ENCODE results near the gene ERICH4.

Gene ERICH4

DNA sequence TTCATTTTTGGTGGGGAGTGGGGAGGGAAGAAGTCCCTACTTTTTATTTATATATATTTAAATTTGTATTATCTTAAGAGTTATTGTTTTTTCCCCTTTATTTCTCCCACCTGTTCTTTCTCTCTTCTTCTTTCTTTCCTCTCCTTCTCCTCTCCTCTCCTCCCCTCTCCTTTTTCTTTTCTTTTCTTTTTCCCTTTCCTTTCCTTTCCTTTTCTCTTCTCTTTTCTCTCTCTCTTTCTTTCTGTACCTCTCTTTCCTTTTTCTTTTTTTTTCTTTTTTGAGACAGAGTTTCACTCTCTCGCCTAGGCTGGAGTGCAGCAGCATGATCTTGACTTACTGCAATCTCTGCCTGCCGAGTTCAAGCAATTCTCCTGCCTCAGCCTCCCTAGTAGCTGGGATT lies 43.4 kb upstream of the ERICH4 start:
- no peak overlapping the region for H3K27ac ChIP-seq (ENCODE audit: low read depth, low read length, poor library complexity, severe bottlenecking)
- H3K27me3 ChIP-seq (ENCODE audit: insufficient read depth, low read length), result no peaks in the 10 kb centered on the region
- no peaks in the 10 kb centered on the region for H3K9me2 ChIP-seq (ENCODE audit: low read depth, low read length)
- H3K4me3 ChIP-seq (ENCODE audit: low read depth, low read length, poor library complexity, severe bottlenecking), result no peak overlapping the region
- TF ChIP-seq EZH2 (IDR thresholded peaks at IDR 0.05; ENCODE audit: borderline replicate concordance, low read length), result no peak
- no peaks in the 10 kb centered on the region for H3K9me3 ChIP-seq (ENCODE audit: low read length)
- peaks cover 31% of the 10 kb centered on the region for H3K4me1 ChIP-seq (ENCODE audit: insufficient read depth, low read length, severe bottlenecking)
- no peak overlapping the region for H3K4me2 ChIP-seq (ENCODE audit: low read length)
- no peaks in the 10 kb centered on the region for H4K20me1 ChIP-seq (ENCODE audit: insufficient read depth, low read length)
- H3K36me3 ChIP-seq (ENCODE audit: insufficient read depth, low read length), result no peaks in the 10 kb centered on the region
- H2AFZ ChIP-seq (ENCODE audit: low read length), result no peak overlapping the region
- no peaks in the 10 kb centered on the region for H3F3A ChIP-seq (ENCODE audit: insufficient read depth, low read length)
- H3K9ac ChIP-seq (ENCODE audit: low read length), result no peak overlapping the region
- H3K79me2 ChIP-seq (ENCODE audit: insufficient read depth, low read length), result peaks cover 32% of the 10 kb centered on the region

DNA sequence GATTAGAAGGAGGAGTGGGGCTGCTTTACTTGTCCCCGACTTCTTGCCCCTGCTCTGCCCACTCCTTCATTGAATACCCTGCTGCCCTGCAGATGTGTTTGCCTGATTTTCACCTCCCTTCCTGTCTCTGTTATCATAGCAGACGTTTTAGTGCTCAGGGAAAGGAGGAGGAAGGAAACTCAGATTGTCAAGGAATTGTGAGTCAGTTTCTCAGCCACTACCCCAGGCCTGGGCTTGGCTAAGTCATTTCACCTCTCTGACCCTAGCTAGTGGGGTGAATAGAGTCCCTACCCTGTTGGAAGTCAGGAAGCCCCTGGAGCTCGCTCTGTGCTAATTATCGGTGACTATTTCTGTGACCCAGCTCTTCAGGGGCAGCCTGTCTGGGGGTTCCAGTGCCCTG lies 41.5 kb upstream of the ERICH4 start:
- no peaks in the 10 kb centered on the region for H3K36me3 ChIP-seq (ENCODE audit: insufficient read depth, low read length)
- no peak overlapping the region for H3K4me3 ChIP-seq (ENCODE audit: low read depth, low read length, poor library complexity, severe bottlenecking)
- no peaks in the 10 kb centered on the region for H4K20me1 ChIP-seq (ENCODE audit: insufficient read depth, low read length)
- no peaks in the 10 kb centered on the region for H3K9me3 ChIP-seq (ENCODE audit: low read length)
- H3K27ac ChIP-seq (ENCODE audit: low read depth, low read length, poor library complexity, severe bottlenecking), result no peak overlapping the region
- peaks cover 14% of the 10 kb centered on the region for H3K4me1 ChIP-seq (ENCODE audit: insufficient read depth, low read length, severe bottlenecking)
- no peaks in the 10 kb centered on the region for H3K27me3 ChIP-seq (ENCODE audit: insufficient read depth, low read length)
- no peaks in the 10 kb centered on the region for H3K9me2 ChIP-seq (ENCODE audit: low read depth, low read length)
- no peak overlapping the region for H2AFZ ChIP-seq (ENCODE audit: low read length)
- no peak overlapping the region for H3K9ac ChIP-seq (ENCODE audit: low read length)
- no peak for TF ChIP-seq EZH2 (IDR thresholded peaks at IDR 0.05; ENCODE audit: borderline replicate concordance, low read length)
- TF ChIP-seq, protein P1, sequence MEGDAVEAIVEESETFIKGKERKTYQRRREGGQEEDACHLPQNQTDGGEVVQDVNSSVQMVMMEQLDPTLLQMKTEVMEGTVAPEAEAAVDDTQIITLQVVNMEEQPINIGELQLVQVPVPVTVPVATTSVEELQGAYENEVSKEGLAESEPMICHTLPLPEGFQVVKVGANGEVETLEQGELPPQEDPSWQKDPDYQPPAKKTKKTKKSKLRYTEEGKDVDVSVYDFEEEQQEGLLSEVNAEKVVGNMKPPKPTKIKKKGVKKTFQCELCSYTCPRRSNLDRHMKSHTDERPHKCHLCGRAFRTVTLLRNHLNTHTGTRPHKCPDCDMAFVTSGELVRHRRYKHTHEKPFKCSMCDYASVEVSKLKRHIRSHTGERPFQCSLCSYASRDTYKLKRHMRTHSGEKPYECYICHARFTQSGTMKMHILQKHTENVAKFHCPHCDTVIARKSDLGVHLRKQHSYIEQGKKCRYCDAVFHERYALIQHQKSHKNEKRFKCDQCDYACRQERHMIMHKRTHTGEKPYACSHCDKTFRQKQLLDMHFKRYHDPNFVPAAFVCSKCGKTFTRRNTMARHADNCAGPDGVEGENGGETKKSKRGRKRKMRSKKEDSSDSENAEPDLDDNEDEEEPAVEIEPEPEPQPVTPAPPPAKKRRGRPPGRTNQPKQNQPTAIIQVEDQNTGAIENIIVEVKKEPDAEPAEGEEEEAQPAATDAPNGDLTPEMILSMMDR (IDR thresholded peaks at IDR 0.05; ENCODE audit: low read length), result no peak
- no peaks in the 10 kb centered on the region for H3F3A ChIP-seq (ENCODE audit: insufficient read depth, low read length)
- H3K4me2 ChIP-seq (ENCODE audit: low read length), result no peak overlapping the region
- peaks cover 15% of the 10 kb centered on the region for H3K79me2 ChIP-seq (ENCODE audit: insufficient read depth, low read length)

DNA sequence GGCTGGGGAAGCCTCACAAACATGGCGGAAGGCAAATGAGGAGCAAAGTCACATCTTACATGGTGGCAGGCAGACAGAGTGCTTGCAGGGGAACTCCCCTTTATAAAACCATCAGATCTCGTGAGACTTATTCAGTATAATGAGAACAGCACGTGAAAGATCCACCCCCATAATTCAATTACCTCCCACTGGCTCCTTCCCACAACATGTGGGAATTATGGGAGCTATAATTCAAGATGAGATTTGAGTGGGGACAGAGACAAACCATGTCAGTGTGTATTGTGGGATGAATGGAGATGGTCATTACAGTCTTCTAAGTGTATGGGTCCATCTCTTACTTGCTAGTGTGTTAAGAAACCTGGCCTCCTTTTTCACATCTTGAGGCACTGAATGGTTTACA lies 40.9 kb upstream of the ERICH4 start:
- no peak overlapping the region for H2AFZ ChIP-seq (ENCODE audit: low read length)
- H4K20me1 ChIP-seq (ENCODE audit: insufficient read depth, low read length), result no peaks in the 10 kb centered on the region
- peaks cover 13% of the 10 kb centered on the region for H3K4me1 ChIP-seq (ENCODE audit: insufficient read depth, low read length, severe bottlenecking)
- no peak overlapping the region for H3K9ac ChIP-seq (ENCODE audit: low read length)
- H3K27ac ChIP-seq (ENCODE audit: low read depth, low read length, poor library complexity, severe bottlenecking), result no peak overlapping the region
- no peak overlapping the region for H3K4me2 ChIP-seq (ENCODE audit: low read length)
- H3K4me3 ChIP-seq (ENCODE audit: low read depth, low read length, poor library complexity, severe bottlenecking), result no peak overlapping the region
- H3K79me2 ChIP-seq (ENCODE audit: insufficient read depth, low read length), result peaks cover 15% of the 10 kb centered on the region
- TF ChIP-seq, protein P1 (IDR thresholded peaks at IDR 0.05; ENCODE audit: low read length), result no peak
- TF ChIP-seq EZH2 (IDR thresholded peaks at IDR 0.05; ENCODE audit: borderline replicate concordance, low read length), result no peak
- H3K27me3 ChIP-seq (ENCODE audit: insufficient read depth, low read length), result no peaks in the 10 kb centered on the region
- no peaks in the 10 kb centered on the region for H3K9me2 ChIP-seq (ENCODE audit: low read depth, low read length)
- H3F3A ChIP-seq (ENCODE audit: insufficient read depth, low read length), result no peaks in the 10 kb centered on the region
- H3K36me3 ChIP-seq (ENCODE audit: insufficient read depth, low read length), result no peaks in the 10 kb centered on the region
- no peaks in the 10 kb centered on the region for H3K9me3 ChIP-seq (ENCODE audit: low read length)

DNA sequence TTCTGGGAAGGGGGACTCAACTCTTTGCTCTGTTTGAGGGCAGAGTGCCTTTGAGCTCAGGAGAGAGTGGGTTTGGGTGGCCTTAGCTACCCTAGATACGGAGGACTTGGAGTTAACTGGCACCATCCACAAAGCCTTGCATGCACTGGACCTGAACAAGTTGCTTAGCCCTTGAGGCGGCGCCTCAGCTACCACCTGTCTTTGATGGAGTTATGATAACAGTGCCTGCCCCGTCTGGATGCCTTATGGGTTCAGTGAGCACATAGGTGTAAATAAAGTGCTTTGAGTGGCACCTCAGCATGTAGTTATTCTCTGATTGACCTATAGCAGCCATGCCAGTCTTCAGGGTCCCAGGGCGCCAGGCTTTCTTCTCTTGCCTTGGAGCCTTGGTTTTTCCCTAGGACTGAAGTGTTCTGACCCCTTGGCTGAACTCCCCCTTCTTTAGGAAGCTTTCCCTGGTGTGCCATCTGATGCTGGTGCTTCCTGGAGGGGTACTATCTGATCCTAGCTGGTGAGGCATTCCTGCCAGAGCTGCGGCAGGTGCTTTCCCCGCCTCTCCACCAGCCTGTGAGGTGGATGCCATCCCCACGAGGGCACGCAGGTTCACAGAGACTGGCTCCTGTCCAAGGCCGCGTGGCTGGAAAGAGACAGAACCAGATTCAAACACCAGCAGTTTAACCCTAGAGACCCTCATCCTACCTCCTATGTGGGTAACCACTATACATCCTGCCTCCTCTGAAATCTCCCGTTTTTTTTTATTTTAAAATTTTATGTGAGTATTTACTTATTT lies 39.6 kb upstream of the ERICH4 start:
- Histone ChIP-seq H4K20me1 (ENCODE audit: insufficient read depth, low read length) (no peaks in the 10 kb centered on the region), H3K9ac (ENCODE audit: low read length) (no peak overlapping the region), H3K4me2 (ENCODE audit: low read length) (no peak overlapping the region), H2AFZ (ENCODE audit: low read length) (no peak overlapping the region), H3K4me1 (ENCODE audit: insufficient read depth, low read length, severe bottlenecking) (peaks cover 9% of the 10 kb centered on the region), H3K9me2 (ENCODE audit: low read depth, low read length) (no peaks in the 10 kb centered on the region), H3K36me3 (ENCODE audit: insufficient read depth, low read length) (no peaks in the 10 kb centered on the region), H3K9me3 (ENCODE audit: low read length) (no peaks in the 10 kb centered on the region), H3K4me3 (ENCODE audit: low read depth, low read length, poor library complexity, severe bottlenecking) (no peak overlapping the region), H3K79me2 (ENCODE audit: insufficient read depth, low read length) (peaks cover 8% of the 10 kb centered on the region), H3F3A (ENCODE audit: insufficient read depth, low read length) (no peaks in the 10 kb centered on the region), H3K27me3 (ENCODE audit: insufficient read depth, low read length) (no peaks in the 10 kb centered on the region), H3K27ac (ENCODE audit: low read depth, low read length, poor library complexity, severe bottlenecking) (no peak overlapping the region)
- TF ChIP-seq, protein P1 (IDR thresholded peaks at IDR 0.05; ENCODE audit: low read length), result no peak
- TF ChIP-seq EZH2 (IDR thresholded peaks at IDR 0.05; ENCODE audit: borderline replicate concordance, low read length), result no peak
